Panc1 (cell line): ENCODE measurements around the gene MGST2. TPM values are rescaled to one million over a fixed set of nuclear protein-coding genes. Genes with fewer than 3 reads are reported as not detected.

Experiments
- ATAC-seq: fragments of 200-7000 bp; cut with Tn5 transposase; 2 replicates; pipeline ENCODE4 v1.9.1; 2020; ENCODE audit warnings: mild to moderate bottlenecking, moderate library complexity
- BruUV-seq: library from RNA; stranded (reverse); fragments of 400-500 nt; replicated peaks from 2 replicates; lab custom pipeline; 2021; lab: Mats Ljungman, UMichigan
- CTCF ChIA-PET: fragments of 300-600 bp; sonication (Branson Sonifier 250); formaldehyde crosslinking; loops from one replicate; lab custom pipeline; 2022; ENCODE audit warnings: antibody characterized with exemption; lab: Charles Lee
- POLR2A ChIA-PET: fragments of 300-600 bp; sonication (Branson Sonifier 250); formaldehyde crosslinking; loops from one replicate; lab custom pipeline; 2022; ENCODE audit warnings: antibody characterized with exemption; lab: Charles Lee
- DNase-seq: peaks from one replicate; pipeline ENCODE4 v3.0.0-alpha.2; 2010; ENCODE audit warnings: low read depth, low spot score
- H3K27ac ChIP-seq: 2 replicates; pipeline ENCODE4 v1.5.1; 2011; ENCODE audit warnings: mild to moderate bottlenecking, low read length, inconsistent platforms
- H3K27me3 ChIP-seq: fragments of 200-500 bp; sonication (Bioruptor generic); 2 replicates; pipeline ENCODE4 v1.6.0; 2014; ENCODE audit warnings: low read length, inconsistent platforms; ENCODE audit not compliant: control insufficient read depth, insufficient read depth
- H3K36me3 ChIP-seq: fragments of 200-500 bp; sonication (Bioruptor generic); 2 replicates; pipeline ENCODE4 v1.5.1; 2014; ENCODE audit warnings: inconsistent platforms, mild to moderate bottlenecking, low read length, moderate library complexity; ENCODE audit not compliant: control insufficient read depth, insufficient read depth
- H3K4me1 ChIP-seq: 2 replicates; pipeline ENCODE4 v1.5.1; 2011; ENCODE audit warnings: inconsistent platforms, mild to moderate bottlenecking, low read length, moderate library complexity; ENCODE audit not compliant: control insufficient read depth, insufficient read depth
- H3K4me3 ChIP-seq, 2 experiments: 2 replicates each; pipeline ENCODE4 v1.5.1; 2011 to 2012; ENCODE audit warnings: low read depth in 2 of 2, low read length in 2 of 2, mild to moderate bottlenecking in 2 of 2, inconsistent platforms in 1 of 2, moderate library complexity in 1 of 2
- H3K9me3 ChIP-seq: fragments of 200-500 bp; sonication (Bioruptor generic); 2 replicates; pipeline ENCODE4 v1.5.1; 2014; ENCODE audit warnings: low read depth, mild to moderate bottlenecking, inconsistent platforms, low read length, moderate library complexity; ENCODE audit not compliant: control insufficient read depth, insufficient read depth
- POLR2AphosphoS5 ChIP-seq: IDR thresholded peaks from 2 replicates; pipeline ENCODE4 v1.6.1; 2012; ENCODE audit warnings: mild to moderate bottlenecking, low read depth, low read length, moderate library complexity
- SIN3A ChIP-seq: IDR thresholded peaks from 2 replicates; pipeline ENCODE4 v1.6.1; 2012; ENCODE audit warnings: low read depth, mild to moderate bottlenecking, low read length, moderate library complexity, borderline replicate concordance; ENCODE audit not compliant: insufficient read depth
- TCF7L2 ChIP-seq: IDR thresholded peaks from 2 replicates; pipeline ENCODE4 v1.6.1; 2011; ENCODE audit warnings: mild to moderate bottlenecking, low read depth, low read length, inconsistent platforms
- in situ Hi-C: cut with HindIII; loops from 2 replicates; pipeline ENCODE4 v1.10.0; 2016; ENCODE audit warnings: low sequenced_read_pairs, low pct_unique_long_range_greater_than_20kb
- intact Hi-C: fragments of 100-400 bp; cut with micrococcal nuclease; formaldehyde crosslinking; loops from one replicate; pipeline ENCODE4 v1.10.0; 2022; ENCODE audit not compliant: unreplicated experiment
- total RNA-seq: library from RNA; stranded (reverse); gene quantifications from one replicate; pipeline ENCODE4 v1.2.1, GENCODE V29; 2021; ENCODE audit not compliant: unreplicated experiment
- TF ChIP-seq, protein P1 (sequence below), 2 experiments: IDR thresholded peaks; 2 replicates each; pipeline ENCODE4 v1.6.1; 2011 to 2012; ENCODE audit warnings: low read depth in 2 of 2, control low read depth in 1 of 2, low read length in 1 of 2, mild to moderate bottlenecking in 1 of 2, moderate library complexity in 1 of 2; ENCODE audit not compliant: insufficient read depth in 1 of 2
- TF ChIP-seq, protein P2 (sequence below): fragments of 450-650 bp; IDR thresholded peaks from 2 replicates; pipeline ENCODE4 v1.5.1; 2017; ENCODE audit warnings: mild to moderate bottlenecking

The MGST2 gene
- total RNA-seq, 1 experiment from 2014 or later = 17.4 TPM

- Histone ChIP-seq H3K9me3 (no peaks in the 10 kb centered on the region), H3K27ac (no peak overlapping the region), H3K4me1 (no peaks in the 10 kb centered on the region), H3K27me3 (no peaks in the 10 kb centered on the region), H3K36me3 (no peaks in the 10 kb centered on the region), H3K4me3 (no peak overlapping the region)
- TF ChIP-seq, protein P1, sequence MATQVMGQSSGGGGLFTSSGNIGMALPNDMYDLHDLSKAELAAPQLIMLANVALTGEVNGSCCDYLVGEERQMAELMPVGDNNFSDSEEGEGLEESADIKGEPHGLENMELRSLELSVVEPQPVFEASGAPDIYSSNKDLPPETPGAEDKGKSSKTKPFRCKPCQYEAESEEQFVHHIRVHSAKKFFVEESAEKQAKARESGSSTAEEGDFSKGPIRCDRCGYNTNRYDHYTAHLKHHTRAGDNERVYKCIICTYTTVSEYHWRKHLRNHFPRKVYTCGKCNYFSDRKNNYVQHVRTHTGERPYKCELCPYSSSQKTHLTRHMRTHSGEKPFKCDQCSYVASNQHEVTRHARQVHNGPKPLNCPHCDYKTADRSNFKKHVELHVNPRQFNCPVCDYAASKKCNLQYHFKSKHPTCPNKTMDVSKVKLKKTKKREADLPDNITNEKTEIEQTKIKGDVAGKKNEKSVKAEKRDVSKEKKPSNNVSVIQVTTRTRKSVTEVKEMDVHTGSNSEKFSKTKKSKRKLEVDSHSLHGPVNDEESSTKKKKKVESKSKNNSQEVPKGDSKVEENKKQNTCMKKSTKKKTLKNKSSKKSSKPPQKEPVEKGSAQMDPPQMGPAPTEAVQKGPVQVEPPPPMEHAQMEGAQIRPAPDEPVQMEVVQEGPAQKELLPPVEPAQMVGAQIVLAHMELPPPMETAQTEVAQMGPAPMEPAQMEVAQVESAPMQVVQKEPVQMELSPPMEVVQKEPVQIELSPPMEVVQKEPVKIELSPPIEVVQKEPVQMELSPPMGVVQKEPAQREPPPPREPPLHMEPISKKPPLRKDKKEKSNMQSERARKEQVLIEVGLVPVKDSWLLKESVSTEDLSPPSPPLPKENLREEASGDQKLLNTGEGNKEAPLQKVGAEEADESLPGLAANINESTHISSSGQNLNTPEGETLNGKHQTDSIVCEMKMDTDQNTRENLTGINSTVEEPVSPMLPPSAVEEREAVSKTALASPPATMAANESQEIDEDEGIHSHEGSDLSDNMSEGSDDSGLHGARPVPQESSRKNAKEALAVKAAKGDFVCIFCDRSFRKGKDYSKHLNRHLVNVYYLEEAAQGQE (IDR thresholded peaks at IDR 0.05; ENCODE audit: insufficient read depth in 1 of 2, low read depth in 2 of 2, low read length in 1 of 2) = no peak
- no peak for TF ChIP-seq POLR2AphosphoS5
- TF ChIP-seq, protein P2, sequence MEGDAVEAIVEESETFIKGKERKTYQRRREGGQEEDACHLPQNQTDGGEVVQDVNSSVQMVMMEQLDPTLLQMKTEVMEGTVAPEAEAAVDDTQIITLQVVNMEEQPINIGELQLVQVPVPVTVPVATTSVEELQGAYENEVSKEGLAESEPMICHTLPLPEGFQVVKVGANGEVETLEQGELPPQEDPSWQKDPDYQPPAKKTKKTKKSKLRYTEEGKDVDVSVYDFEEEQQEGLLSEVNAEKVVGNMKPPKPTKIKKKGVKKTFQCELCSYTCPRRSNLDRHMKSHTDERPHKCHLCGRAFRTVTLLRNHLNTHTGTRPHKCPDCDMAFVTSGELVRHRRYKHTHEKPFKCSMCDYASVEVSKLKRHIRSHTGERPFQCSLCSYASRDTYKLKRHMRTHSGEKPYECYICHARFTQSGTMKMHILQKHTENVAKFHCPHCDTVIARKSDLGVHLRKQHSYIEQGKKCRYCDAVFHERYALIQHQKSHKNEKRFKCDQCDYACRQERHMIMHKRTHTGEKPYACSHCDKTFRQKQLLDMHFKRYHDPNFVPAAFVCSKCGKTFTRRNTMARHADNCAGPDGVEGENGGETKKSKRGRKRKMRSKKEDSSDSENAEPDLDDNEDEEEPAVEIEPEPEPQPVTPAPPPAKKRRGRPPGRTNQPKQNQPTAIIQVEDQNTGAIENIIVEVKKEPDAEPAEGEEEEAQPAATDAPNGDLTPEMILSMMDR = no peak
- no peak for TF ChIP-seq TCF7L2
- TF ChIP-seq SIN3A = no peak
- no TSS peak for BruUV-seq
- in situ Hi-C loops (no loop called here), intact Hi-C loops (no loop called here)
- POLR2A ChIA-PET = no interaction called here
- CTCF ChIA-PET = no interaction called here
- ATAC-seq (no peak), DNase-seq (no peak)
These were observed 52.7 kb downstream of the MGST2 start for GRCh38 chr4:139718358-139718757.

DNA sequence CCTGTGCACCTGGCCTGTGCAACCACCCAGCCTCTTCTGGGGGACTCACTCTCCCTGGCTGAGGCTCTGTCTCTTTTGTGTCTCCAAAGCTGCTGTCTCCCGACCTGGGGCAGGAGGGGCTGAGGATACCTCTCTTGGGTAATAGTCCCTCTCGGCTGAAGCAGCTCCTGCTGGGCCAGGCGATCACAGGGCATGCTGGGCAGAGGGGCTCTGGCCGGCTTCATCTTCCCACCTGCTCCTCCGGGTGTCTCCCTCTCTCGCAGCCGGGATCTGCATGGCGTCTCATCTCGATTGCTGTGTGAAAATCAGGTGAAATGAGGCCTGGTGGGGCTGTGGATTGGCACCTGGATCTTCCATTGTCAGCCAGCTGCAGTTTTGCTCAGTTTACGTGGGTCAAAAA, 53.2 kb downstream of the MGST2 start:
- TF ChIP-seq TCF7L2 (no peak), POLR2AphosphoS5 (no peak), SIN3A (no peak)
- TF ChIP-seq, protein P2 = no peak
- TF ChIP-seq, protein P1 (IDR thresholded peaks at IDR 0.05; ENCODE audit: insufficient read depth in 1 of 2, low read depth in 2 of 2, low read length in 1 of 2) = no peak
- in situ Hi-C loops = no loop called here
- BruUV-seq = no TSS peak
- no peaks in the 10 kb centered on the region for H3K4me1 ChIP-seq
- CTCF ChIA-PET = no interaction called here
- ATAC-seq (no peak), DNase-seq (no peak)
- no peak overlapping the region for H3K4me3 ChIP-seq
- no peaks in the 10 kb centered on the region for H3K27me3 ChIP-seq
- H3K36me3 ChIP-seq = no peaks in the 10 kb centered on the region
- POLR2A ChIA-PET = no interaction called here
- intact Hi-C loops = no loop called here
- H3K9me3 ChIP-seq = no peaks in the 10 kb centered on the region
- no peak overlapping the region for H3K27ac ChIP-seq
